Brain microvascular endothelial cell (primary cell): ENCODE data around the gene CAMTA1.
A peak's percentile ranks its signal among the peaks of the same experiment; 100 is the strongest.

Experiments used
- DNase-seq: peaks from one replicate; pipeline ENCODE4 v3.0.0-alpha.2; 2020
- H3K27ac ChIP-seq: fragments of 250-450 bp; sonication (Bioruptor Pico); 2 replicates; pipeline ENCODE4 v1.5.1; 2020; ENCODE audit warnings: mild to moderate bottlenecking, moderate library complexity
- H3K27me3 ChIP-seq: fragments of 250-450 bp; sonication (Bioruptor Pico); replicated peaks from 2 replicates; pipeline ENCODE4 v1.5.1; 2020; ENCODE audit warnings: mild to moderate bottlenecking
- H3K36me3 ChIP-seq: fragments of 250-450 bp; sonication (Bioruptor Pico); replicated peaks from 2 replicates; pipeline ENCODE4 v1.5.1; 2020; ENCODE audit warnings: mild to moderate bottlenecking
- H3K4me3 ChIP-seq: 2 replicates; pipeline ENCODE4 v1.5.1; 2011; ENCODE audit warnings: low read depth, mild to moderate bottlenecking, control low read depth, low read length, moderate library complexity
- in situ Hi-C: cut with HindIII; loops from 2 replicates; pipeline ENCODE4 v1.10.0; 2017; ENCODE audit warnings: low sequenced_read_pairs, low pct_ligation_motif_present
- TF ChIP-seq, protein P1 (sequence below): IDR thresholded peaks from 2 replicates; pipeline ENCODE4 v1.5.1; 2011; ENCODE audit warnings: low read depth, mild to moderate bottlenecking, moderate library complexity, low read length, control low read depth, inconsistent platforms; ENCODE audit errors: missing control alignments

CAMTA1 gene

DNA sequence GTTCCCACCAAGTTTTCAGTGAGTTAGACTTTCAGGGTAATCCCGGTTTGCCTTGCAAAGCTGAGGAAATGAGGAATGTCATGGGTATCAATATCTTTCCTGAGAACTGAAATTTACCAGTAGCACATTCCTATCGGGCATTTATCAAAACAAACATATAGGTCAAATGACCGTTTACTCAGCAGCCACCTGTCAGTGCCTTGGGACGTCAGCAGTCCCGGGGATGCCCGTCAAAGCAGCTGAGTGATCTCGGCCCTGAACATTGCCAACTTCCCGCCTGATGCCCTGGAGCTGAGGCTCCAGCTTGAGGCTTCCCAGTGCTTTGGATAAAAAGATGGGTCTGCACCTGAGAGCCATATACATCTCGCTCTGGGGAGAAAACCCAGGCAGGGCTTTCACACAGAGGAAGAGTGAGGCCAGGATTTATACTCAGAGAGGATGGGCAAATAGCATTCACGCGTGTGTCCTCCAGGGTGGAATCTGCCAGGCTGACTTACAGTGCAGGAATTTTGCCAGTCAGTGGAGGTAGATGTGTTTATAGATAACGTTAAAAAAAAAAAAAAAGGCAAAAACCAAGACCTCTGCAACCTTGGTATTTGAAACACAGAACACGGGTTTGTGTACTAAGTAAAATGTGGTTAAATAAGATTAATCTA is 550.1 kb downstream of the CAMTA1 start:
- Histone ChIP-seq H3K36me3 (no peaks in the 10 kb centered on the region), H3K27me3 (no peaks in the 10 kb centered on the region), H3K27ac (no peak overlapping the region), H3K4me3 (no peak overlapping the region)
- no peak for DNase-seq
- in situ Hi-C loops = no loop called here
- TF ChIP-seq, protein P1, sequence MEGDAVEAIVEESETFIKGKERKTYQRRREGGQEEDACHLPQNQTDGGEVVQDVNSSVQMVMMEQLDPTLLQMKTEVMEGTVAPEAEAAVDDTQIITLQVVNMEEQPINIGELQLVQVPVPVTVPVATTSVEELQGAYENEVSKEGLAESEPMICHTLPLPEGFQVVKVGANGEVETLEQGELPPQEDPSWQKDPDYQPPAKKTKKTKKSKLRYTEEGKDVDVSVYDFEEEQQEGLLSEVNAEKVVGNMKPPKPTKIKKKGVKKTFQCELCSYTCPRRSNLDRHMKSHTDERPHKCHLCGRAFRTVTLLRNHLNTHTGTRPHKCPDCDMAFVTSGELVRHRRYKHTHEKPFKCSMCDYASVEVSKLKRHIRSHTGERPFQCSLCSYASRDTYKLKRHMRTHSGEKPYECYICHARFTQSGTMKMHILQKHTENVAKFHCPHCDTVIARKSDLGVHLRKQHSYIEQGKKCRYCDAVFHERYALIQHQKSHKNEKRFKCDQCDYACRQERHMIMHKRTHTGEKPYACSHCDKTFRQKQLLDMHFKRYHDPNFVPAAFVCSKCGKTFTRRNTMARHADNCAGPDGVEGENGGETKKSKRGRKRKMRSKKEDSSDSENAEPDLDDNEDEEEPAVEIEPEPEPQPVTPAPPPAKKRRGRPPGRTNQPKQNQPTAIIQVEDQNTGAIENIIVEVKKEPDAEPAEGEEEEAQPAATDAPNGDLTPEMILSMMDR = no peak

DNA sequence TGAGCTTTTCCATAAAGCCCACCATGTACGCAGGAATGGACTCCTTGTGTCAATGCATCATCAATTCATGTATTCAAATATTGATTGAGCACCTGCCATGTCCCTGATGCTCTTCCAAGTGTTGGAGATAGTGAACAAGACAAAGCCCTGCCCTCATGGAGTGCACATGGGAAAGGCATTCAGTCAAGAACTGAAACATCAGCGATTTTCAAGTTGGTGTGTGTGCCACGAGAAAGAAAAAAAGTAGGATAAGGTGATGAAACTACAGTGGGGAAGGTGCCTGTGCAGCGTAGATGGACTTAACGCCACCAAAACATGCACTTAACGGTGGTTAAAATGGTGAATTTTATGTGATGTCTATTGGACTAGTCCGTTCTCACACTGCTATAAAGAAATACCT is 553.2 kb downstream of the CAMTA1 start:
- Histone ChIP-seq H3K27me3 (no peaks in the 10 kb centered on the region), H3K27ac (no peak overlapping the region), H3K36me3 (no peaks in the 10 kb centered on the region), H3K4me3 (no peak overlapping the region)
- in situ Hi-C loops = no loop called here
- no peak for DNase-seq
- TF ChIP-seq, protein P1 = no peak

DNA sequence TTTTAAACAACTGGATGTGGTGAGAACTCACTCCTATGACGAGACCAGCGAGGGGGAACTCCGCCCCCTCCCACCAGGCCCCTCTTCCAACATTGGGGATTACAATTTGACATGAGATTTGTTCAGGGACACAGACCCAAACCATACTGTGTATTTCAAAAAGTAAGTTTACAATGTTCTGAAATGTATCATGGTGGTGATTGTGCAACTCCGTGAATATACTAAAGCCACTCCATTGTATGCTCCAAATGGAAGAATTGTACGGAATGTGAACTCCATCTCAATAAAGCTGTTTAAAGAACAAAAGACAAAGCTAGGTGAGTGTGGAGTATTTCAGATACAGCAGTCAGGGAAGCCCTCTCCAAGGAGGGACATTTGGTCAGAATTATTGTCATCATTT is 553.8 kb downstream of the CAMTA1 start:
- no peaks in the 10 kb centered on the region for H3K36me3 ChIP-seq
- in situ Hi-C loops = no loop called here

DNA sequence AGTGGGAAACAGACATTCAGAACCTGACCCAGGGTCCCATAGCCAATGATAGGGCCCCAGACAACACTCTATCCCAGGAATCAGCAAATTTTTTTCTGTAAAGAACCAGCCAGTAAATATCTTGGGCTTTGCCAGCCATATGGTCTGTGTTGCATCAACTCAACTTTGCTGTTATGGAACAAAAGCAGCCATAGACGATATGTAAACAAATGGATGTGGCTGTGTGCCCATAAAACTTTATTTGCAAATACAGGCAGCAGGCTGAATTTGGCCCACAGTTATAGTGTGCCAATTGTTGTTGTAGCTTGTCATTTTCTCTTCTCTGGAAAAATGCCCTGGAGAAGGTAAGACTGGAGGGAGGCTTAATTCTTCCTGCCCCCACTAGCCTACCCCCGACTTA is 554.7 kb downstream of the CAMTA1 start:
- TF ChIP-seq, protein P1 = no peak
- H3K4me3 ChIP-seq = no peak overlapping the region
- H3K27ac ChIP-seq = no peak overlapping the region
- in situ Hi-C loops = no loop called here
- H3K27me3 ChIP-seq = no peaks in the 10 kb centered on the region
- no peaks in the 10 kb centered on the region for H3K36me3 ChIP-seq
- DNase-seq = no peak

More for the DNA sequence above, 553.8 kb downstream of the CAMTA1 start:
- DNase-seq = no peak
- Histone ChIP-seq H3K27me3 (no peaks in the 10 kb centered on the region), H3K27ac (no peak overlapping the region), H3K4me3 (no peak overlapping the region)
- TF ChIP-seq, protein P1 = no peak

DNA sequence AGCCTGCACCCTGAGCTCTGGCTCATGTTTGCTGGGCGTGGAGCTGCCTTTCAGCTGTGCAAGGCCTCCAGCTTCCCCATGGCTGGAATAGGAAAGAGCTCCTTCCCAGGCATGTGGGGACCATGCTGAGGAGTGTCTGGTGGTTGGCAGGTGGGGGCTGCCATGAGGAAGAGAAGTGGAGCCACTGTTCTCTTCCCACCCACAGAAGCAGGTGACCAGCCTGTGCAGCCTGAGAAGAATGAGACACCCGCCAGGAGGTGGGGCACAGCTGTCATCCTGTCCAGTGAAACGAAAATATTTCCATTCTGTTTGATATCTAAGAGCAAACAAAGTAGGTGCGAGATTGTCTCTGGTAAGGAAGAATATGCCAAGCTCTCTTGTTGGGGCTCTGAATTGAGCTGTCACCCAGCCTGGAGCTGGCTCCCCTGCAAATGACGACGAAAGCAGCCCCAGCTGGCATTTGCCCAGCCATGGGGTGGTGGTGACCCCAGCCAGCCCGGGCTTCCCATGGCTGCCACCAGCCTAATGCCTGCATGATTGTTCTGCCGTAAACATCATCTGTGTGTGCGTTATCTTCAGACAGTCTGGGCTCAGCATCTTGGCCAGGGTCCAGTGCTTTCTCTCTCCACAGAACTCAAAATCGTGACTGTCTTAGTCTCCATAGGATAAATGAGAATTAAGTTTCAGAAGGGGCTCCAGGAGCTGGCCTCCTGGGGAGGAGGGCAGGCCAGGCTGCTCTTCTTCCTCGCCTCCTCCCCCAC is 556.1 kb downstream of the CAMTA1 start:
- no peaks in the 10 kb centered on the region for H3K27me3 ChIP-seq
- in situ Hi-C loops = no loop called here
- no peak overlapping the region for H3K4me3 ChIP-seq
- TF ChIP-seq, protein P1 = no peak
- no peaks in the 10 kb centered on the region for H3K36me3 ChIP-seq
- no peak overlapping the region for H3K27ac ChIP-seq
- DNase-seq = peak; percentile 71
